HG03196 (cell line): Measurements from ENCODE around the gene PDE8B.

ENCODE experiments used
- ATAC-seq: cut with Tn5 transposase; IDR thresholded peaks from one replicate; pipeline ENCODE4 v1.9.1; 2021; ENCODE audit not compliant: unreplicated experiment

PDE8B gene

GRCh38 chr5:77230727-77231470 is 20.4 kb downstream of the PDE8B start:
- no peak for ATAC-seq

- no peak for ATAC-seq
Measured at GRCh38 chr5:77231471-77232138, 21.1 kb downstream of the PDE8B start.

- no peak for ATAC-seq
Measured at GRCh38 chr5:77232574-77233358, 22.3 kb downstream of the PDE8B start.

GRCh38 chr5:77235846-77236721 is 25.6 kb downstream of the PDE8B start:
- ATAC-seq, result no peak

GRCh38 chr5:77239126-77239741 is 28.8 kb downstream of the PDE8B start:
- no peak for ATAC-seq

GRCh38 chr5:77241444-77241843 is 31.0 kb downstream of the PDE8B start:
- no peak for ATAC-seq

GRCh38 chr5:77249475-77249874 is 39.0 kb downstream of the PDE8B start:
- ATAC-seq, result no peak

- ATAC-seq, result no peak
Measured at GRCh38 chr5:77250021-77250420, 39.5 kb downstream of the PDE8B start.

- ATAC-seq, result no peak
Measured at GRCh38 chr5:77251921-77252320, 41.4 kb downstream of the PDE8B start.

GRCh38 chr5:77255617-77256016 is 45.1 kb downstream of the PDE8B start:
- ATAC-seq, result no peak

GRCh38 chr5:77256406-77256805 is 45.9 kb downstream of the PDE8B start:
- ATAC-seq, result no peak

GRCh38 chr5:77258652-77259051 is 48.2 kb downstream of the PDE8B start:
- no peak for ATAC-seq

- ATAC-seq, result no peak
Measured at GRCh38 chr5:77259476-77259875, 49.0 kb downstream of the PDE8B start.

- ATAC-seq, result no peak
Measured at GRCh38 chr5:77262697-77263096, 52.2 kb downstream of the PDE8B start.

GRCh38 chr5:77266291-77266690 is 55.8 kb downstream of the PDE8B start:
- no peak for ATAC-seq

GRCh38 chr5:77267496-77267895 is 57.0 kb downstream of the PDE8B start:
- no peak for ATAC-seq

- ATAC-seq, result no peak
Measured at GRCh38 chr5:77272206-77272605, 61.7 kb downstream of the PDE8B start.

- no peak for ATAC-seq
Measured at GRCh38 chr5:77277759-77278158, 67.3 kb downstream of the PDE8B start.

GRCh38 chr5:77280036-77280435 is 69.6 kb downstream of the PDE8B start:
- no peak for ATAC-seq

GRCh38 chr5:77281969-77282336 is 71.5 kb downstream of the PDE8B start:
- no peak for ATAC-seq
